ENCODE data around the gene PFKP. TPM values are rescaled to one million over a fixed set of nuclear protein-coding genes. Genes with fewer than 3 reads are reported as not detected.

PFKP gene
- total and polyA plus RNA-seq, 4 experiments from 2014 or later, result 62.4 to 83.6 (median 73.2) TPM

DNA sequence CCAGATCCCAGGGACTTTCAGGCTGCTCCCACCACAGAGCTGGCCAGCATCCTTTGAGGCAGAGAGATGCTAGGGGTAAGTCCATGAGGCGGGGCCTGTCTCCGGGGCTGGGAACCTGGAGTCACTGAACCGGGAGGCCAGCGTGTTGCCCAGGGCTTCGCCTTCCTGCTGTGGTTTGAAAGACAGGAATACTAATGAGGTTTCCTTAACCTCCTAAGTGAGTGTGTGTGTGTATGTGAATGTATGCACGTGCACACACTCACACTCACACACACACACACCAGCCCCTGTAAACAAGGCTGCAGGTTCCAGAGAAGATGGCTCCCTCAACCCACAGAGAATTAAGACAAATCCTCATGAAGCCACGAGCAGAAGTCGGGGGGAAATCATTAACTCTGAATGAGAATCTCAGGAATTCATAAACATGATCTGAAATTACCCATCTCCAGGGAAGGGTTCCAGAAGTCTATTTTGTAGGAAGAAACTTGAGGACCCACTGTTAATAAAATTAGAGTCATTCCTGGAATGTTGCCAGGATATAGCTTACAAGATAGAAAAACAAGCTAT, 20.3 kb upstream of the PFKP start:
- no peak overlapping the region for H3K27ac Mint-ChIP-seq
- Histone ChIP-seq H3K4me1 (ENCODE audit: insufficient read depth, low read length) (no peaks in the 10 kb centered on the region), H3K27ac (ENCODE audit: low read depth, low read length) (no peak overlapping the region), H3K27me3 (ENCODE audit: insufficient read depth, low read length) (peaks cover 3% of the 10 kb centered on the region), H3K4me3 (ENCODE audit: low read length in 2 of 2) (no peak overlapping the region), H3K36me3 (ENCODE audit: insufficient read depth, low read length) (no peaks in the 10 kb centered on the region), H3K9me3 (ENCODE audit: control insufficient read depth in 1 of 2, low read length in 2 of 2) (no peaks in the 10 kb centered on the region)
- H3K9me3 Mint-ChIP-seq, result no peaks in the 10 kb centered on the region
- intact Hi-C loops (cut with micrococcal nuclease), result loop anchor here (10.0 kb wide), 1 partner anchor 2002 kb away; the partner anchor contains the start of gene IDI1
- ChIA-PET POLR2A (ENCODE audit: partially characterized antibody) (no interaction called here), CTCF (ENCODE audit: partially characterized antibody) (no interaction called here)
- no peak overlapping the region for H3K4me3 Mint-ChIP-seq
- H3K36me3 Mint-ChIP-seq, result no peaks in the 10 kb centered on the region
- DNase-seq, result no peak
- peaks cover 0 to 5% (median 0%) of the 10 kb centered on the region in 4 donors for H3K4me1 Mint-ChIP-seq
- peaks cover 10 to 16% of the 10 kb centered on the region in 2 donors for H3K27me3 Mint-ChIP-seq

DNA sequence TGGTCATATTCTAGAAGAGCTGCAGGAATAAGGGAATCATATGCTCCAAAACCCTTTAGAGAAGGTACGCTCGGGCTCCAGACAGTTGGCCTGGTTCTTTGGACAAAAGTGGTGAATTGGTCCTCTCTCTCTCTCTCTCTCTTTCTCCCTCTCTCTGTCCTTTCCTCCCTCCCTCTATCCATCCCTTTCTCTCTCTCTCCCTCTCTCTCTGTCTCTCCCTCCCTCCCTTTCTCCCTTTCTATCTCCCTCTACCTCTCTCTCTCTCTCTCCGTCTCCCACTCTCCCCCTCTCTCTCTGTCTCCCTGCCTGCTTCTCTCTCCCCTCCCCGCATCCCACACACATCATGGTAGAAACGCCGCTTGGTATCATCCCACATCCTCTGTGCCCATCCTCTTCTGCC, 19.8 kb upstream of the PFKP start:
- H3K9me3 Mint-ChIP-seq, result no peaks in the 10 kb centered on the region
- H3K36me3 Mint-ChIP-seq, result no peaks in the 10 kb centered on the region
- Histone ChIP-seq H3K27ac (ENCODE audit: low read depth, low read length) (no peak overlapping the region), H3K4me3 (ENCODE audit: low read length in 2 of 2) (no peak overlapping the region), H3K27me3 (ENCODE audit: insufficient read depth, low read length) (peaks cover 3% of the 10 kb centered on the region), H3K9me3 (ENCODE audit: control insufficient read depth in 1 of 2, low read length in 2 of 2) (no peaks in the 10 kb centered on the region), H3K4me1 (ENCODE audit: insufficient read depth, low read length) (no peaks in the 10 kb centered on the region), H3K36me3 (ENCODE audit: insufficient read depth, low read length) (no peaks in the 10 kb centered on the region)
- peaks cover 0 to 5% (median 0%) of the 10 kb centered on the region in 4 donors for H3K4me1 Mint-ChIP-seq
- H3K27ac Mint-ChIP-seq, result no peak overlapping the region
- H3K4me3 Mint-ChIP-seq, result no peak overlapping the region
- H3K27me3 Mint-ChIP-seq, result peaks cover 10 to 16% of the 10 kb centered on the region in 2 donors
- DNase-seq, result no peak
- CTCF ChIA-PET (ENCODE audit: partially characterized antibody), result no interaction called here
- intact Hi-C loops (cut with micrococcal nuclease), result loop anchor here (10.0 kb wide), 1 partner anchor 2003 kb away; the partner anchor contains the start of gene IDI1
- POLR2A ChIA-PET (ENCODE audit: partially characterized antibody), result no interaction called here

DNA sequence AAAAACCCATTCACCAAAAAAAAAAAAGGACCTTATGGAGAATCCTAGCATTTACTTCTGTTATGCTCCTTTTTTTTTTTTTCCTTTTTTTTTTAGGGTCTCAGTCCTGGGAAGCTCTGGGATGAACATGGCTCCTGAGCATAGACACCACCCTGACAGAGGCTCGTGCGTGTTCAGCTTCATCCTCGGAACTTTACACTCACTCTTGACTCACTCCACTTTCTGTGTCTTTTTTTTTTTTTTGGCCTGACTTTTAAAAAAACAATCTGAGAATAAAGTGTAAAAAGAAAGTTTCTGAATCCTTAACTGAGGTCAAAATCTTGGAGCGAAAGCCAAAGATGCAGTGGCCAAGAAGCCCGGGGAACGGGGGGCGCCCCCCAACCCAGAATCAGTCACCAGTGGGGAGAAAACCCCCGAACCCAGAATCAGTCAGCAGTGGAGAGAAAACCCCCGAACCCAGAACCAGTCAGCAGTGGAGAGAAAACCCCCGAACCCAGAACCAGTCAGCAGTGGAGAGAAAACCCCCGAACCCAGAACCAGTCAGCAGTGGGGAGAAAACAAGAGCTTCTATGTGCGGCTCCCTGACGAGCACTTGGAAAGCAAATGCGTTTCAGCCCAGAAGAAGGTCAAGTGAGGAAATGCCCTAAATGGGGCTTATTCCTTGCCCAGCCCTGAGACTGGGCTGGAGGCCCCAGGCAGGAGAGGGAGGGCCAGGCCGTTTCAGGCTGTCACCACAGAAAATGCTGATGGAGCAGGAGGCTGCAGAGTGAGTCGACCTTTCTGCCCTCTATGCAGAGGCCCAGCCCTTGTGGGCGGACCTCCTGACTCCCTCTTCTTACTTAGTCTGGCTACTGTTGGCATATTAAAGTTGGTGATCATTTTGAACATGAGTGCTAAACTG, 19.0 kb upstream of the PFKP start:
- H3K27me3 Mint-ChIP-seq, result peaks cover 10 to 16% of the 10 kb centered on the region in 2 donors
- H3K36me3 Mint-ChIP-seq, result no peaks in the 10 kb centered on the region
- Histone ChIP-seq H3K4me3 (ENCODE audit: low read length in 2 of 2) (no peak overlapping the region), H3K9me3 (ENCODE audit: control insufficient read depth in 1 of 2, low read length in 2 of 2) (no peaks in the 10 kb centered on the region), H3K36me3 (ENCODE audit: insufficient read depth, low read length) (no peaks in the 10 kb centered on the region), H3K27me3 (ENCODE audit: insufficient read depth, low read length) (peaks cover 3% of the 10 kb centered on the region), H3K4me1 (ENCODE audit: insufficient read depth, low read length) (no peaks in the 10 kb centered on the region), H3K27ac (ENCODE audit: low read depth, low read length) (no peak overlapping the region)
- intact Hi-C loops (cut with micrococcal nuclease), result loop anchor here (10.0 kb wide), 1 partner anchor 2004 kb away; the partner anchor contains the start of gene IDI1
- H3K9me3 Mint-ChIP-seq, result no peaks in the 10 kb centered on the region
- no peak overlapping the region for H3K27ac Mint-ChIP-seq
- ChIA-PET POLR2A (ENCODE audit: partially characterized antibody) (no interaction called here), CTCF (ENCODE audit: partially characterized antibody) (interaction anchor here (0.6 kb wide), 1 partner anchor 1939 kb away, joined by 3 read pairs; no protein-coding TSS in a partner anchor)
- H3K4me3 Mint-ChIP-seq, result no peak overlapping the region
- H3K4me1 Mint-ChIP-seq, result peaks cover 0 to 4% (median 0%) of the 10 kb centered on the region in 4 donors
- DNase-seq, result no peak

DNA sequence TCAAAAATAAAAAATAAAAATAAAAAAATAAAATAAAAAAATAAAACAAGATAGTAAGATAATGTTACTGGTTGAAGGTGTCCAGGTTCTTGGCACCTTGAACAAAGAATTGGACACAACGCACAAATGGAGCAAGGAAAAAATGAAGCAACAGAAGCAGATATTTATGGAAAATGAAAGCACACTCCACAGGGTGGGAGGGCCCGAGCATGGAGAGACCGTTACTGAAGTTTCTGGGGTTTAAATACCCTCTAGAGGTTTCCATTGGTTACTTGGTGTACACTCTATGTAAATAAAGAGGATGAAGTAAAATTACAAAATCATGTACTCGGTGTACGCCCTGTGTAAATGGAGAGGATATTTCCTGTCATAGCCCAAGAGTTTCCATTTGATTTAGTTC, 15.7 kb upstream of the PFKP start:
- no peak overlapping the region for H3K27ac Mint-ChIP-seq
- no peak for DNase-seq
- peaks cover 0 to 6% (median 1%) of the 10 kb centered on the region in 4 donors for H3K4me1 Mint-ChIP-seq
- no peaks in the 10 kb centered on the region for H3K9me3 ChIP-seq (ENCODE audit: control insufficient read depth in 1 of 2, low read length in 2 of 2)
- H3K27ac ChIP-seq (ENCODE audit: low read depth, low read length), result no peak overlapping the region
- POLR2A ChIA-PET (ENCODE audit: partially characterized antibody), result no interaction called here
- H3K36me3 ChIP-seq (ENCODE audit: insufficient read depth, low read length), result no peaks in the 10 kb centered on the region
- H3K4me3 Mint-ChIP-seq, result no peak overlapping the region
- intact Hi-C loops (cut with micrococcal nuclease), result no loop called here
- H3K36me3 Mint-ChIP-seq, result no peaks in the 10 kb centered on the region
- peaks cover 4% of the 10 kb centered on the region for H3K27me3 ChIP-seq (ENCODE audit: insufficient read depth, low read length)
- H3K9me3 Mint-ChIP-seq, result no peaks in the 10 kb centered on the region
- H3K4me1 ChIP-seq (ENCODE audit: insufficient read depth, low read length), result no peaks in the 10 kb centered on the region
- CTCF ChIA-PET (ENCODE audit: partially characterized antibody), result no interaction called here
- peaks cover 10 to 16% of the 10 kb centered on the region in 2 donors for H3K27me3 Mint-ChIP-seq
- no peak overlapping the region for H3K4me3 ChIP-seq (ENCODE audit: low read length in 2 of 2)

DNA sequence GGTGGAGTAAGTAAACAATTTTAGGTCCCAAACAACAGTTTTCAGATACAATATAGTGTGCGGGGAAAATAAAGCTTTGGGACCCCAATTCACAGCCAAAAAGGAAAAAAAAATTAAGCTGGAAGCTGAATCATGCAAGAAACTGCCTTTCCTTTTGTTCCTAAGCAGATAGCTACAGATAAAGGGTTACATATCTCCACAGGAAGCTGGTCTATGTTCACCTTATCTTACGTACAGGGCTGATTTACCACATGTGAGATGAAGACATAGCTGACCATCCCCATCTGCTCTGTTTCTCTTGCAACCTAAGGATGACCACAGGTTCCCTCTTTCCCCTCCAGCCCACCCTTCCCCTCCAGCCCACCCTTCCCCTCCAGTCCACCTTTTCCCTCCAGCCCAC, 14.2 kb upstream of the PFKP start:
- Histone ChIP-seq H3K4me3 (ENCODE audit: low read length in 2 of 2) (no peak overlapping the region), H3K27me3 (ENCODE audit: insufficient read depth, low read length) (peaks cover 5% of the 10 kb centered on the region), H3K36me3 (ENCODE audit: insufficient read depth, low read length) (no peaks in the 10 kb centered on the region), H3K27ac (ENCODE audit: low read depth, low read length) (no peak overlapping the region), H3K4me1 (ENCODE audit: insufficient read depth, low read length) (peaks cover 5% of the 10 kb centered on the region), H3K9me3 (ENCODE audit: control insufficient read depth in 1 of 2, low read length in 2 of 2) (no peaks in the 10 kb centered on the region)
- no peak for DNase-seq
- no peak overlapping the region for H3K27ac Mint-ChIP-seq
- peaks cover 0 to 1% (median 0%) of the 10 kb centered on the region in 8 donors for H3K9me3 Mint-ChIP-seq
- H3K4me3 Mint-ChIP-seq, result no peak overlapping the region
- no peaks in the 10 kb centered on the region for H3K36me3 Mint-ChIP-seq
- POLR2A ChIA-PET (ENCODE audit: partially characterized antibody), result no interaction called here
- CTCF ChIA-PET (ENCODE audit: partially characterized antibody), result interaction anchor here (2.5 kb wide), 1 partner anchor 9 kb away, joined by 11 read pairs; no protein-coding TSS in a partner anchor
- intact Hi-C loops (cut with micrococcal nuclease), result no loop called here
- peaks cover 7 to 9% of the 10 kb centered on the region in 2 donors for H3K27me3 Mint-ChIP-seq
- H3K4me1 Mint-ChIP-seq, result peaks cover 2 to 9% (median 5%) of the 10 kb centered on the region in 4 donors

DNA sequence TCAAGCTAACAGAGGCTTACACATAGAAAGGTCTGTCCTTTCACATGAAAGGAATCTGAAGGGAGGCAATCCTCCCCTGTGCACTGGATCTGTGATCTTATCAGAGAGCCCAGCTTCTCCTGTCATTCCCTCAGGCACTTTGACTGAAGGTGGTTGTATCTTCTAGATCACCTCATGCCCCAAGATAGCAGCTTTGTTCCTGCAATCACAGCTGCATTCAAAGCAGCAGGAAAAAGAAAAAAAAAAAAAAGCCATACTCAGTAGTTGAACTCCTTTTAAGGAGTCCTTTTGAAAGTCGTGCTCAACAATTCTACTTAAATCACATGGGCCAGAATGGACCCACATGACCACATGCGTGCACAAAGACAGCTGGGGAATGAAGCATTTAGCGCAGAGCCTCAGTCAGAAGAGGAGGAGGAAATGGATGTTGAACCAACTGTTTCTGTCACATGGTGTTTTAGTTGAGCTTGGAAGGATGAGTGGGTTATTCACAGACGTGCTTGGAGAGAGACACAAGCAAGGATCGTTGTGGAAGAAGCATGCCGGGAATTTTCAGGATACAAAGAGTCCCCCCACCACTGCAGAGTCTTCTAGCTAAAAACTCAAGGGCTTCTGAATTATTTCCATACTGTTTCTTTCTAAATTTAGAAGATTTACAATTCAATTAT, 13.0 kb upstream of the PFKP start:
- DNase-seq, result no peak
- H3K27me3 ChIP-seq (ENCODE audit: insufficient read depth, low read length), result peaks cover 5% of the 10 kb centered on the region
- H3K36me3 Mint-ChIP-seq, result no peaks in the 10 kb centered on the region
- H3K9me3 Mint-ChIP-seq, result peaks cover 0 to 2% (median 0%) of the 10 kb centered on the region in 8 donors
- ChIA-PET POLR2A (ENCODE audit: partially characterized antibody) (no interaction called here), CTCF (ENCODE audit: partially characterized antibody) (interaction anchor here (1.0 to 2.5 kb wide), 2 partner anchors 9 to 11 kb away, joined by 3 to 11 read pairs; no protein-coding TSS in a partner anchor)
- H3K9me3 ChIP-seq (ENCODE audit: control insufficient read depth in 1 of 2, low read length in 2 of 2), result no peaks in the 10 kb centered on the region
- H3K36me3 ChIP-seq (ENCODE audit: insufficient read depth, low read length), result no peaks in the 10 kb centered on the region
- H3K27me3 Mint-ChIP-seq, result peaks cover 7 to 9% of the 10 kb centered on the region in 2 donors
- H3K4me1 ChIP-seq (ENCODE audit: insufficient read depth, low read length), result peaks cover 8% of the 10 kb centered on the region
- no peak overlapping the region for H3K4me3 ChIP-seq (ENCODE audit: low read length in 2 of 2)
- no peak overlapping the region for H3K4me3 Mint-ChIP-seq
- no peak overlapping the region for H3K27ac Mint-ChIP-seq
- H3K4me1 Mint-ChIP-seq, result peaks cover 2 to 10% (median 7%) of the 10 kb centered on the region in 4 donors
- no peak overlapping the region for H3K27ac ChIP-seq (ENCODE audit: low read depth, low read length)
- intact Hi-C loops (cut with micrococcal nuclease), result no loop called here

DNA sequence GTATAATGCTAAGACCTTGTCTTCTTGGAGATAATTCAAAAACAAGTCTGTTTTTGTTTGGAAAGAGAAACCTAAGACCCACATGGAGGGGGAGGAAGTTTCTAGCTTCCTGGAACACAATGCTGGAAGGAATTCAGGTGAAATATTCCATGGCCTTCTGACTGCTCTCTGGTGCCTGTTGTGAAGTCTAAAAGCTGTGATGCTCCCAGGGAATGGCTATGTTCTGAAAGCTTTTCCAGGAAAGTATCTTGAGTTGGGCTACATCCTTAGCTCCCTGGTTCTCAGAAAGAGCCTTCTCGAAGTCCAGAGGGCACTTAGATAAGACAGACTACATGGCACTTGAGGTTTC, 12.5 kb upstream of the PFKP start:
- Histone ChIP-seq H3K27me3 (ENCODE audit: insufficient read depth, low read length) (peaks cover 5% of the 10 kb centered on the region), H3K36me3 (ENCODE audit: insufficient read depth, low read length) (no peaks in the 10 kb centered on the region), H3K9me3 (ENCODE audit: control insufficient read depth in 1 of 2, low read length in 2 of 2) (no peaks in the 10 kb centered on the region), H3K27ac (ENCODE audit: low read depth, low read length) (no peak overlapping the region), H3K4me3 (ENCODE audit: low read length in 2 of 2) (no peak overlapping the region), H3K4me1 (ENCODE audit: insufficient read depth, low read length) (peaks cover 8% of the 10 kb centered on the region)
- Mint-ChIP-seq H3K4me1 (peaks cover 3 to 10% (median 7%) of the 10 kb centered on the region in 4 donors), H3K27ac (no peak overlapping the region), H3K9me3 (peaks cover 0 to 2% (median 0%) of the 10 kb centered on the region in 8 donors), H3K27me3 (peaks cover 5 to 9% of the 10 kb centered on the region in 2 donors), H3K4me3 (no peak overlapping the region), H3K36me3 (no peaks in the 10 kb centered on the region)
- intact Hi-C loops (cut with micrococcal nuclease), result no loop called here
- no peak for DNase-seq
- POLR2A ChIA-PET (ENCODE audit: partially characterized antibody), result no interaction called here
- CTCF ChIA-PET (ENCODE audit: partially characterized antibody), result interaction anchor here (1.0 to 2.5 kb wide), 2 partner anchors 9 to 11 kb away, joined by 3 to 11 read pairs; no protein-coding TSS in a partner anchor

Measured in CD4-positive, alpha-beta memory T cell (primary cell).